Islet of Langerhans (tissue), 1 donor: ENCODE data around the gene TUT7.
"Not testable (repeated sequence)": the region's sequence is repeated elsewhere in the genome, so short reads cannot be mapped to it uniquely, and the experiment has no call there.

Experiments used
- FAIRE-seq: peaks from one replicate; lab custom pipeline; 2011; peaks lifted over from hg19 to GRCh38; lab: Jason Lieb, UNC

Gene TUT7

DNA sequence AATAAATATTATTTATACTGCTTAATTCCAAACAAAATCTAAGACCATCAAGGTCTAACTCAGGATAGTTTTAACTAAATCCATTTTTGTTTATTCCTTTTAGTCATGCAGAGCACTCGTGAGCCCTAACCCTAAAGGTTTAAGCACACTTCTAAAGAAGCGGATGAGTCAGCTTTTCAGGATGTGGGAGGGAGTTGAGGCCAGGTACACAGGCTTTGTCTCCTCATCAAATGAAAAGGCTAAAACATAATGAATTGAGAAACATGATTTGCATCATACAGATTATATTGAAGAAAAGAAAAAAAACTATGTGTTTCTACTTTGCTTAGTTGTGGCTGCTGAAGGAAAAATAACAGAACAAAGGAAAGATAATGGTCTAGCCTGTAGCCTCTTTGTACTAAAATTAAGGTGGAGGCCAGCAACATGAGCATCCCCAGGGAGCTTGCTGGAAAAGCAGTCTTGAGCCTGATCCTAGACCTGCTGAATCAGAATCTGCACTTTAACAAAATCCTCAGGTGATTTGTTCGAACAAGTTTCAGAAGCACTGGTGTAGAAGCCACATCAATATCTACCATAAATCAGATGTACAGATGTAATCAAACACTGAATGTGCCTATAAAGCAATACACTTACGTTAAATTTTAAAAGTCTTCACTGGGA lies 50.8 kb downstream of the TUT7 start:
- no peak for FAIRE-seq

DNA sequence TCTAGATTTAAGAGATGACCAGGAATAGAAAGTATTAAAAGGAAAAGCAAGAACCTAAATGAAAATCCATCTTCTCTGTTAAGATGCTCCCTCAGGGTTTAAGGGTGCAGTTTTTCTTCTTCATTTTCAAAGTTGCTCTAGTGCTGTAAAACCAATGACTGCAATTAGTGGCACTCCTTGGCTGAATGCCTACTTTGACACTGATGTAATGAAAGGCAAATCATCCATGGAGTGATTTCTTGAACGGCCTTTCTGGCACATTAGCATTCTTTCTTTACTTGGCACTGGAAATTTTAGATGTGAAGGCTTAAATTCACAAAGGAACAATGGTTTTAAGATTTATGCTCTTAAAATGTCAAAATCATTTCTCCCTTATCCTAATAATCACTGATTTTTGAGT lies 52.5 kb downstream of the TUT7 start:
- FAIRE-seq: no peak

DNA sequence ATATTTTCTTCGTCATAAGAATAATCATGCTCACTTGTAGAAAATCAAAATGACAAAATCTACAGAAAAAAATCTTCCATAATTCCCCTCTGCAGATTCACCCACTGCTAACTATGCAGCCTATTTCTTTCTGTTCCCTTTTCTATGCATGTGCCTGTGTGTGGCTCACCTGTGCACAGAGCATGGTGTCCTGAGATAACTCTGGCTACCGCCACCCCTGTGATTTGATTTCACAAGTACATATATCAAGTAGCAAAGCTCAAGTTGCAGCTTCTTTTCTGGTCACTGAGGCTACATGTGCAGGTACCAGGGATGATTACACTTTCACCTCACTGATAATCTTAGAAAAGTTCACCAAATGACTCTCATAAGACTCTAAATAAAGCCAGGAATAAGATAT lies 53.5 kb downstream of the TUT7 start:
- no peak for FAIRE-seq

DNA sequence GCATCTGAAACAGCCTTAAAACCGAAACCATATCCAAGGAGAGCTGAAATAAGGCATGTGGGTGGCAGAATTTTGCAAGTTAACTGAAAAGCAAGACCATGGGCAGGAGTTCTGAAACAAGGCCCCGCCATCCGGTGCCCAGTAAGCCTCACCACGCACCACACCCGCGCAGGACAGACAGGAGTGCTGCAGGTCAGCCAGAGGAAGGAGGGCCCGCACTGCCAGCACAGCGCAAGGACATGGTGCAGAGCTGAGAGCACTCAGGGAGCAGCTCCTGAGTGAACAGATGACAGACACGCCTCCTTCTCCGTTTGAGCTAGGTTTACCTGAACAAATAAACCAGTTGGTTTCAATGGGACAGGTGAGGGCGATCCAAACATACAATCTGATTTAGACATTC lies 55.3 kb downstream of the TUT7 start:
- FAIRE-seq: no peak

DNA sequence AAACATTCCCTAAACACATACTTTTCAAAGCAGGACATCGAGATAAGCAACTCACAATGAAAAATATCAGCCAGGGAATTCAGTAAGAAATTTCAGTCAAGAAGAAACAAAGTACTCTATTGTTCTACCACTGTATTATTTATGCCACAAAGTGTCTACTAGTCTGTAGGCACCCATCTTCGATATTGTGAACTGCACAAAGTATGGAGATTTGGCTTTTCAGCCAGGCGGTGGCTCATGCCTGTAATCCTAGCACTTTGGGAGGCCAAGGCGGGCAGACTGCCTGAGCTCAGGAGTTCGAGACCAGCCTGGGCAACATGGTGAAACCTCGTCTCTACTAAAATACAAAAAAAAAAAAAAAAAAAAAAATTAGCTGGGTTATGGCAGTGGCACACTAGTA lies 63.9 kb downstream of the TUT7 start:
- not testable (repeated sequence) for FAIRE-seq

DNA sequence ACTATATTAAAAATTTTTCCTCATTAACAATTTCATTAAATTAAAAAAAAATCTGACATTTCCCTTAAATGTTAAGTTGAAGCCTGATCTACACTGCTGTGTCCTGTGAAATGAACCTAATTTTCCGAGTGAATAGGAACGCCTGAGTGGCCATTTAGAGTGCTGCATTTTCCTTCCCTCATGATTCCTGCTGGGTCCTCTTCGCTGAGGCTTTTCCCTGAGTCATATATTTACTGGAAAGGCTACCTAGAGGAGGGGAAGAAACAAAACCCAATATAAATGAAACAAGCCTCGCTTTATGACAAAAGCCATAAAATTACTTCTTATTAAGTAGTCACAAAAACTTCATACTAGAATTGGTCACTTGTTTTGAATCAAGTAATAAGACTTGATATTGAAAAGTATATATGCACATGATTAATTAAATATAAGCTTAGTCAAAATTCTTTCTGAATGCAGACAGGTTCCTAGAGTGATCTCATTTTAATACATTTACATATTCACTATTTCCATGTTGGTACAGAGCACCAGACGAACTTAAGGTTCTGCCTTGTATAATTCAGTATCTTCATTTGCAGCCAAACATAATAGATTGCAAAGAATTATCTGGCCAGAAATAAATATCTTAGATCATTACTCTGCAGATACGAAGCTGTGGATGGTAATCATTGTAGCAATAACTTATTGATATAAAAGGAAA lies 65.6 kb downstream of the TUT7 start:
- FAIRE-seq: peak; percentile 60

DNA sequence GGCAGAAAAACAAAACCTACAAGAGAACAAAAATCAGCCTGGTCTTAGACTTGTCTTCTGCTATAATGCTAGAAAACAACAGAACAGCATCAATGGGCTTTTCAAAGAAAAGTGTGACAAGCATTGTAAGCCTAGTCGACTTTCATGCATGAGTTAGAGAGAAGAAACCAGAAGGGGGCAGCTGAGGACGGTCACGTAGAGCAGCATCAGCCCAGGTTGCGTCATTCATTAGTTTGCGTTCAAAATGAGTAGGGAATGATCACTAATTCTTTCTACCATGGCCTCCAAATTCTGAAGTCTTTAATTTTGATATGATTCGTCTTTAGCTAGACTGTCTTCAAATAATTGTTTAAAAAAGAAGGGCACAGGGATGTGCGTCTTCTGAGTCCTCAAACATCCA lies 67.2 kb downstream of the TUT7 start:
- no peak for FAIRE-seq

DNA sequence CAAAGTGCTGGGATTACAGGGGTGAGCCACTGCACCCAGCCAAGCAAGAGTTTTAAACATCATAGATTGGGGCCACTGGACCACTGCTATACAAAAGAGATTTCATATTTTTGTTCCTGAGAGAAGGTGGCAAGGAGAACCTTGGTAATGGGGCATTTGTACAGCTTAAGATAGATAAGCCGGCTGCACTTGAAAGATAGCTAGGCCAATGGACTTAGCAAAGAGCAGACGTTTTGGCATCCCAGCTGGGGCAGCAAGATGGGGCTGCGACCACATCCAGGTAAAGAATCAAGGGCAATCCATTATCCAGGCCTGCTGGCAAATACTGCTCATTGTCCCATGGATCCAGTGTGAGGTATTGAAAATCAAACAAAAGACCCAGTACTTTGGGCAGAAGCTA lies 67.9 kb downstream of the TUT7 start:
- FAIRE-seq: no peak

DNA sequence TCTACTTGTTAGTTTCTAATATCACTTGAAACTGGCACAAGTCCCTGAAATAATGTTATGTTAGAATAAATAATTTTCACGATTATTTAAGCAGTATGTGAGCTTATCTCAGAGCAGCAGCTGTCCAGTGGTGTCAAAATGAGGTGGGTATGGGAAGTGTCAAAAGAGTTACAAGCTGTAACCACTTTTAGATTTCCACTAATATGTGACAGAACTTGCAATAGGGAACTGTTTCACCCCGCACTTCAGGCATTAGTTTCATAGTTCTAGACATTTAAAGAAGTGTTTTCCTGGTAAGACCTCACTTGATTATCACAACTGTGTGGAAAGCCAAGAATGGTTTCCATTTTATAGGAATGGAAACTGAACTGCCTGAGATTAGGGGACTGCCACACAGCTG lies 68.9 kb downstream of the TUT7 start:
- no peak for FAIRE-seq

DNA sequence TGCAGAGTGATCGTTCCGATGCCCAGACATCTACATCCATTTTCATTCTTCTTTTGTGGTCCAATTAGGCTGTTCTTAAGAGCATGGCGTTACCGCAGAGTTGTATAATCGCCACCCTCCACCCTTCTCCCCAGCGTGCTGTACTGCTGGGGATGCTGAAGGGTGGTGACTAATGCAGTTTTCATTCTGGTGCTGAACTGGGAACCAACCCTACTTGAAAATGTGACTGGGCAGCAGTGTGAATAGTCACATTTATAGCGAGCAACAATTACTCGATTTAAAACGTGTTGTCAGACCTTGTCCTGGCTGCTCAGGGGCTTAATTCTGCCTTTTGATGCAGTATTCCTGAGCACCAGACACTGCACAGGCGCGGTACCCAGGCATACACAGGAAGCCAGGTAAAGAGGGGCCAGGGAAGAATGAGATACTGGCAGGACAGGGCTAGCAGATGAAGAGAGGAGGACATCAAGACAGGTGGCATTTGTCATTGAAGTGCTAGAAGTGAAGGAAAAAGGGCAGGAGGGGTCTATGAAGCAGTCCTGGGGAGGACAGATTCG lies 71.2 kb downstream of the TUT7 start:
- no peak for FAIRE-seq

DNA sequence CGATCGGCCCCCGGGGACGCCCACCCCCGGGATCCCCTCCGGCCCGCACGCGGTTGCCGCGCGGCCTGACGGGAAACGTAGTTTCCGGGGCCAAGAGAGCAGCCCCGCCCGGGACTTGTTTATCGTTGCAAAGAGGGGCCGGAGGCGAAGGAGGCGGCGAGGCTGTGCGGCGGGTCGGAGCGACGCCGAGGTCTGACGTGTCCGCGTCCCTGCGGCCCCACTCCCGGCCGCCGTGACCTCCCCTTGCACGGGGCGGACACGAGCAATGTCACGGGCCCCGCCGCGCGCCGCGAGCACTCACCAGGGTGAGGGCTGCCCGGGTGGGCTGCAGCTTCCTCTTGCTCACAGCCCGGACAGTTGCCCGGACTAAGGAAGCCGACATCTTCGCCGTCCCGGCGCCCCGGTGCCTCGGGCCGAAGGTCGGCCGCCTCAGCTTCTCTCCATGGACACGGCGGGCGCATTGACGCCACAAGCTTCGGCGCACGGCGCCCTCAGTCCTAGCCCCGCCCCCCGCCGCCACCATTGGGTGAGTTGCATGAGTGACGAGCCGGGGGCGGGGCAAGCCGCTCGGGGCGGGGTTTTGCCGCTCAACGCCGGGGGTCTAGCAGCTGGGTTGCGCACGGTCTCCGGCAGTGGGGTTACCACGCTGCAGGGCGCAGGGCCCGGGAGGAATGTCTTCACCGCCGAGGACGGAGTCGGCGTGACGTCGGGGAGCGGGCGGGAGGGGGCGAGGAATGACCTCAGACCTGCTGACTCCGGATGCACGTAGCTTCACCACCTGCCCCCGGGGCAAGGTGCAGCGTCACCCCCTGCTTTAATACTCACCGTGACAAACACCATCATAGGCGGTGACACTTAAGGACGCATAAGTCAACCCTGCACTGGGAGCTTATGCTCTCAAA lies 71.9 kb downstream of the TUT7 start, which contains the start of gene ISCA1:
TSS of gene ISCA1 (minus strand) at position 462 of the 902 bp plus-strand sequence. CDS start at position 382, 80 bp downstream.
- no peak for FAIRE-seq

DNA sequence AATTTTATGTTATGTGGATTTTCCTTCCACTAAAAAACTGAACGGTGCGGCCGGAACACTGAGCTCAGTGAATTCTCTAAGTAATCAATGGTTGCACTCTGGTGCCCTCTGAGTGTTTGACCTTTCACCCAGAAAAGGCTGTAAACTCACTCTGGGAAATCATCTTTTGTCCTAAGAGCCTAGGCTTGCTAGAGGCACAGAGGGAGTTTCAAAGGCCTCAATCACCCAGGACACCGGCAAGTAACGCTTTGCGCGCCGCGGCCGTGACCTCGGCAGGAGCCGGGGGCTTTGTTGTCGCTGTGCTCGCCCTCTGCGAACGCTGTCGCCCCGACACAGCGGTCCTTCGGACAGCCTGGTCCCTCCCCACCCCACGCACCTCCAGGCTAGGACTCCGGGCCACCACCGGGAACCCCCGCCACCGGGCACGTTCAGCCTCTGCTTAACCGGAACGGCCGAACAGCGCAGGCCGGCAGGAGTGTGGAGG lies 72.6 kb downstream of the TUT7 start:
- no peak for FAIRE-seq

DNA sequence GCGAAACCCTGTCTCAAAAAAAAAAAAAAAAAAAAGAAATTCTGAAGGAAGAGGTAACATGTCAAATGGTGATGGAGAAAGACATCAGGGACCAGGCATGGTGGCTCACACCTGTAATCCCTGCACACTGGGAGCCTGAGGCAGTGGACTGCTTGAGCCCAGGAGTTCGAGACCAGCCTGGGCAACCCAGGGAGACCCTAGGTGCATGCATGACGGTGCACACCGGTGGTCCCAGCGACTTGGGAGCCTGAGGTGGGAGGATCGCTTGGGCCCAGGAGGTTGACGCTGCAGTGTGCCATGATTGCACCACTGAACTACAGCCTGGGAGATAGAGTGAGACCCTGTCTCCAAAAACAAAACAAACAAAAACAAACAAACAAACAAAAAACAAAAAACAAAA lies 73.6 kb downstream of the TUT7 start:
- FAIRE-seq: no peak

DNA sequence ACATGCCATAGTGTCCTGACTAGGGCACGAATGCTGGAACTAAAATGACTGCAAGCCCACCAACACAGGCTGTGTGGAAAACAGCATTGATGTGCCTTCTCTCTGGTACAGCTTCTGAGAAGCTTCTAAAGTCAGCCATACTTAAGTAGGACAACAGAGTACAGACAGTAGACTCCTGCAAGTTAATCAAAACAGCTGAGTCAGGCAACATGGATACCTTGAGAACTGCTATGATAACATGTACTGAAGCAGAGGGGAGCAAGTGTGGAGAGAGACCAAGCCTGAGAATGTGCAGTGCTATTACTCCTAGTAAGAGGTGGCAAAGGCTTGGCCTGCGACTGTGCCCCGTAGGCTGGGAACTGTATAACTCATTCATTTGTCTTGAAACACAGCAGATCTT lies 74.4 kb downstream of the TUT7 start:
- FAIRE-seq: no peak

DNA sequence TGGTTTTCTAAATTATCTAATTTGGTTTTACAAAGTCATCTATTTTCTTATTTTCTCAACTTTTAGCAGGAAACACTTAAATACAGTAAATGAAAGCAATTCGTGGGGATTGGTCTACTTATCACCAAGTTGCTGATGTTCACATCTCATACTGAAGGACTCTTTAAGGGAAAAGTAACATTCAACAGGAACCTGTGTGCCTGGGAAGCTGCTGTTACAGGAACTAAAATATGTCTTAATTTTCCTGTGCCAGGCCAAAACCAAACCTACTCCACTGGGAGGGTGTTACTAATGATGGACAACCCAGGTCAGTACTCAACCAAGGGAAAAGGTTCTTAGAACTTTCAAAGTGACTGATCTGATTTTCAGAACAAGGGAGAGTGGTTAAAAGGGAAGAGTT lies 77.1 kb downstream of the TUT7 start:
- no peak for FAIRE-seq

DNA sequence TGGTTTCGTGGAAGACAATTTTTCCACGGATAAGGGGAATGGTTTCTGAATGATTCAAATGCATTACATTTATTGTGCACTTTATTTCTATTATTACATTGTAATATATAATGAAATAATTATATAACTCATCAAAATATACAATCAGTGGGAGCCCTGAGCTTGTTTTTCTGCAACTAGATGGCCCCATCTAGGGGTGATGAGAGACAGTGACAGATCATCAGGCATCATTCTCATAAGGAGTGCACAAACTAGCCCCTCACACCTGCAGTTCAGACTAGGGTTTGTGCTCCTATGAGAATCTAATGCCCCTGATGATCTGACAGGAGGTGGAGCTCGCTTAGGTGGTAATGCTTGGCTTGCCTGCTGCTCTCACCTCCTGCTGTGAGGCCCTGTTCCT lies 78.2 kb downstream of the TUT7 start:
- no peak for FAIRE-seq

DNA sequence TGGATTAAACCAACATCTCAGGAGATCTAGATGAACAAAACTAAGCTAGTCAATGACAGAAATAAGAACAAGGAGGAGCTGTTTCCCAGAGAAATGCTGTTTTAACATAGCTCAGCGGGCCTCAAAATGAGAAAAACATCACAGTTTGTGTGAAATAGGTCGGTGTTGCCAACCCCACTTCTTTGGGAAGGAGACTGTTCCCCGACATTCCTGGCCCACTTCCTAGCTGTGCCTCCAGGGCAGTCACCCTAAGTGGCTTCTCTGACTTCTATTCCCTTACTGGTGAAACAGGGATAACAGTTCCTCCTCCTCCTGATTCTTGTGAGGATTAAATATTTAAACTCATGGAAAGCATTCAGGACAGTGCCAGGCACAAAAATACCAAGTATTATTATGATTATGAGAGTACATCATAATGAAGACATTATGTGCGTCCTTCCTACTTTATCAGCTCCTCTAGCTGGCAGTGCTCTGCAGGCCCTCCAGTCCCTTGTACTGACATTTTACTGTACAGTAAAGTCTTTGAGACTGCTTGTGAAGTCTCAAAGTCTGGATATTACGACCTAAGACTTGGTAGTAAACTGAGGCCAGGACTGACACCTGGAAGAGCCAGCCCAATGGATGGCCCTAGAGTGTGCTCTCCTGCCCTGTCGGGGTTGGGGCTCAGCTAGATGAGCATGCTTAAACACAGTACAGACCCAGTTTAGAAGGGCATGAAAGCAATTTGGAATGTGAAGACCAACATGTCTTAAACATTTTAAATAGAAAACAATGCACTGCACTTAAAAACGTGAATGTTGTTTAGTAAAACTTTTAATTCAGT lies 79.2 kb downstream of the TUT7 start:
- FAIRE-seq: no peak

DNA sequence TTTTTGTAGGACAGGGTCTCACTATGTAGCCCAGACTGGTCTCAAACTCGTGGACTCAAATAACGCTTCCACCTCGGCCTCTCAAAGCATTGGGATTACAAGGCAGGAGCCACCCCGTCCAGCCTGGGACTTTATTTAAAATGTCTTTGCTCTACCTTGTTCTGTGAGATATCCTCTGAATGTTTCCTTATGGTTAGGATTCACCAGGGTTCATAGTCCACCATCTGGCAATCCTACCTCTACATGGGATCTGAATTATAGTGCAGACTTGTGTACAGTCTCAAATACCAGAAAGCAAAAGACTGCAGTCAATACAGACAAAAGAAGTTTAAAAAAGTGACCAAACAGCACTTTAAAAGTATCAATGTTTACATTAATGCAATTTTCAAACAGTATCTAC lies 82.0 kb downstream of the TUT7 start:
- no peak for FAIRE-seq

DNA sequence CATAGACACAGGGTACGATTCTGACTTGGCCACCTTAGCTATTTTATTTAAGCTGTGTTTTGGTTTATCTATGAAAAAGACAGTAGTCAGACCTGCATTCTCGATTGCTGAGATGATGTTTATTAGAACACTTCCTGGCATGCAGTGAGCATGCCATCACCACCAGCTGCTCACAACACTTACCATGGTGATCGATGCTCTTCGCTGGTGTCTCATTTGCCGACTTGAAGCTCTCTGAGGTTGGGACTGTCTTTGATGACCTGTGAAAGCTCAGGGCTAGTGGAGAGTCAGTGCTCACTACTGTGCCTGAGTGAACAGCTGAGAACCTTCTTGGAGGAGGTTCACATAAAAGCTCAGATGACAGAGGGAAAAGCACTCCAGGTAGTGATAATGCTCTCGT lies 90.3 kb downstream of the TUT7 start:
- FAIRE-seq: no peak

DNA sequence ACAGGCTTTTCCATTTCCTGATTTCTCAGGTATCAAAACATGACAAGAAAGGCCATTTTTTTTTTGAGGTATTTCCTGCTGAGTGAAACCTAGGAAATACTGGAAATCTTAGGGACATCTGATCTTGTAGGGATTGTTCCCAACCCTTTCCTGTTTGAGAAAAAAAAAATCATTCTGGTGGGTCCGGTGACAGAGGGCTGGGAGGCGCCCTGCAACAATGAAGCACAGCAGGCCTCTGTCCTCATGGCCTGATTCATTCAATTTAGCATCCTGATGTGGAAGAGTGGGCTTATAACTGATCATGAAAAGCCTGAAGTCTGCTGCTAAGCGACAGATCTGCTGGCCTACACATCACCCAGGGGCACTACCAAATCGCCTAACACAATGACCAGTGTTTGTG lies 91.7 kb downstream of the TUT7 start:
- FAIRE-seq: no peak

DNA sequence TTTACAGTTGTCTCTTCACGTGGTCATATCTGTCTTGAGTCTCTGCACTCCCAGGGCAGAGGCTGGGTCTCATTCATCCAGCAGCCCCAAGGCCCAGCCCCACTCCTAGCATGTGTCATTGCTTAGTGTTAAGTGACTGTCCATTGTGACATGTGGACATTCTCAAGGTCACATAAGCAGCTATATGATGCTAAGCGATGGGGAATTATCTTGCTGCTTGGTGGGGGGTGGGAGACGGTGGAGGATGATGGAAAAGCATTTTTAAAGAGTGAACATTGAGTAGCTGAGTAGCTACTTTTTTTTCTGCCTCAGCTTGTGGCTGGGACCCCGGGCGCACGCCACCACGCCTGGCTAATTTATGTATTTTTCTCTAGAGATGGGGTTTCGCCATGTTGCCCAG lies 94.7 kb downstream of the TUT7 start, which contains the start of gene C9orf153:
TSS of gene C9orf153 (minus strand) at position 101 of the 400 bp plus-strand sequence. CDS start 30,054 bp downstream, outside the sequence.
- no peak for FAIRE-seq

DNA sequence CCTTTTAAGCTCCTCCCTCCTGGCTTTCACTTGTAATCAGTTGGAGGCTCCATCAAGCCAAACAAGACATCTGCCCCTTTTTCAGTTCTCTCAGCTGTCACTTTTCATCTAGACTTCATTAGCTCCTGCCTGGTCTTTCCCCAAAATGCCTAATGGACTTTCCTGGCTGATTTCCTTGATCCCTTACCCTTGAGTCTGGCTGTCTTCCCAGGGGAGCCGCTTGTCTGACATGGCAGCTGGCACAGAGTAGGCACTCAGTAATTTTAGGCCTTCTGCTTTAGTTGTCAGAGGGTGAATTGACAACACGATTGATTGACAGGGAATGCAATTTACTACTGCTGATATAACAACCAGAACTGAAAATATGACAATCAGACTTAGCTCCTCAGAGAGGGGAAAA lies 96.8 kb downstream of the TUT7 start:
- no peak for FAIRE-seq
